Measurements from ENCODE around the gene PDF. TPM values are rescaled to one million over a fixed set of nuclear protein-coding genes. Genes with fewer than 3 reads are reported as not detected.

Gene PDF
- total RNA-seq, 1 donor from 2014 or later: 13.0 TPM

GRCh38 chr16:69329369-69330285, 761 bp downstream of the PDF start:
- H3K27ac Mint-ChIP-seq: peak overlapping the region; percentile 81
- TF ChIP-seq, protein P1, sequence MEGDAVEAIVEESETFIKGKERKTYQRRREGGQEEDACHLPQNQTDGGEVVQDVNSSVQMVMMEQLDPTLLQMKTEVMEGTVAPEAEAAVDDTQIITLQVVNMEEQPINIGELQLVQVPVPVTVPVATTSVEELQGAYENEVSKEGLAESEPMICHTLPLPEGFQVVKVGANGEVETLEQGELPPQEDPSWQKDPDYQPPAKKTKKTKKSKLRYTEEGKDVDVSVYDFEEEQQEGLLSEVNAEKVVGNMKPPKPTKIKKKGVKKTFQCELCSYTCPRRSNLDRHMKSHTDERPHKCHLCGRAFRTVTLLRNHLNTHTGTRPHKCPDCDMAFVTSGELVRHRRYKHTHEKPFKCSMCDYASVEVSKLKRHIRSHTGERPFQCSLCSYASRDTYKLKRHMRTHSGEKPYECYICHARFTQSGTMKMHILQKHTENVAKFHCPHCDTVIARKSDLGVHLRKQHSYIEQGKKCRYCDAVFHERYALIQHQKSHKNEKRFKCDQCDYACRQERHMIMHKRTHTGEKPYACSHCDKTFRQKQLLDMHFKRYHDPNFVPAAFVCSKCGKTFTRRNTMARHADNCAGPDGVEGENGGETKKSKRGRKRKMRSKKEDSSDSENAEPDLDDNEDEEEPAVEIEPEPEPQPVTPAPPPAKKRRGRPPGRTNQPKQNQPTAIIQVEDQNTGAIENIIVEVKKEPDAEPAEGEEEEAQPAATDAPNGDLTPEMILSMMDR (IDR thresholded peaks at IDR 0.05; ENCODE audit: unreplicated experiment): no peak
- H3K27me3 Mint-ChIP-seq: no peaks in the 10 kb centered on the region
- H3K4me3 Mint-ChIP-seq (ENCODE audit: low read depth): peak overlapping the region; percentile 77
- peaks cover 19% of the 10 kb centered on the region for H3K36me3 Mint-ChIP-seq (ENCODE audit: insufficient read depth)
- H3K9me3 Mint-ChIP-seq (ENCODE audit: low read depth): no peaks in the 10 kb centered on the region
- DNase-seq (ENCODE audit: low spot score, unreplicated experiment): no peak
- peaks cover 12% of the 10 kb centered on the region for H3K4me1 Mint-ChIP-seq (ENCODE audit: low read depth)

DNA sequence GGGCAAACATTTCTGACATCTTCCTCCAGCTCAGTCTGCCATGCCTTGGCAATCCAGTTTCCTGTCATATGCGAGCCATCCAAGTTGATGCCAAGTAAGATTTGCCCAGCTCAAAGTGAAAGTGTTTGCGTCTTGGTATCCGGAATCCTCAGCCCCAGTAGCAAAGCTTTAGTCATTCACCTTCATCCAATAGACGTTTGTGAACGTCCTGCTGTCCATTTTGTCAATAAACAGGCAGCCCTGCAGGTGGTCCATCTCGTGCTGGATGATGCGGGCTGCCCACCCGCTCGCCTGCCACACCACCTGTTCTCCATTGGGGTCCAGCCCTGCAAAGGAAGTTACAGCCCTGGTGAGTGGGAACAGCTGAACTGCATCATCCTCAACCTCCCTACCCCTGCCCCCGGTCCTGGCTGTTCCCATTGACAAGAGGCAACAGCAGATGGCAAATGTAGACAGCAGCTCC, 1.5 kb downstream of the PDF start:
- H3K36me3 Mint-ChIP-seq (ENCODE audit: insufficient read depth): peaks cover 17% of the 10 kb centered on the region

DNA sequence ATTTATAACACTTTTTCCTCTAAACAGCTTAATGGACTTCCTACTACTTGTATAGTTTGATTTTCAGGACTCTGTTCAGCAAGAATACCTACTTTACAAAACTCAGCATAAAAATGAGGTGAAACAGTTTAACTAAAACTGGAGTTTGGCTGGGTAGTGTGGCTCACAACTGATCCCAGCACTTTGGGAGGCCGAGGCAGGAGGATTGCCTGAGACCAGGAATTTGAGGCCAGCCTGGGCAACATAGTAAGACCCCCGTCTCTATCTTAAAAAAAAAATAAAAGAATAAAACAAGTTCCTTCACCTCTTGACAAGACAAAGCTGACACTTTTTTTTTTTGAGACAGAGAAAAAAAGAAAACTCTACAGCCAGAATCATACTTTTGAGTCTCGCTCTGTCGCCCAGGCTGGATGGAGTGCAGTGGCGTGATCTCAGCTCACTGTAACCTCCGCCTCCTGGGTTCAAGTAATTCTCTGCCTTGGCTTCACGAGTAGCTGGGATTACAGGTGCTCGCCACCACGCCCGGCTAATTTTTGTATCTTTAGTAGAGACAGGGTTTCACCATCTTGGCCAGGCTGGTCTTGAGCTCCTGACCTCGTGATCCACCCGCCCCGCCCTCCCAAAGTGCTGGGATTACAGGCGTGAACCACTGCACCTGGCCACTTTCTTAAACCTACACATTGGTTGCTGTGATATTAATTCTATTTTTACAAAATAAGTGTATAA, 2.6 kb downstream of the PDF start:
- TF ChIP-seq, protein P1 (IDR thresholded peaks at IDR 0.05; ENCODE audit: unreplicated experiment): no peak
- DNase-seq (ENCODE audit: low spot score, unreplicated experiment): no peak
- Mint-ChIP-seq H3K27me3 (no peaks in the 10 kb centered on the region), H3K36me3 (ENCODE audit: insufficient read depth) (peaks cover 16% of the 10 kb centered on the region), H3K9me3 (ENCODE audit: low read depth) (no peaks in the 10 kb centered on the region), H3K27ac (no peak overlapping the region), H3K4me1 (ENCODE audit: low read depth) (peaks cover 12% of the 10 kb centered on the region), H3K4me3 (ENCODE audit: low read depth) (no peak overlapping the region)

More for the DNA sequence above, 1.5 kb downstream of the PDF start:
- peaks cover 12% of the 10 kb centered on the region for H3K4me1 Mint-ChIP-seq (ENCODE audit: low read depth)
- no peaks in the 10 kb centered on the region for H3K27me3 Mint-ChIP-seq
- TF ChIP-seq, protein P1 (IDR thresholded peaks at IDR 0.05; ENCODE audit: unreplicated experiment): no peak
- H3K4me3 Mint-ChIP-seq (ENCODE audit: low read depth): peak overlapping the region; percentile 77
- no peaks in the 10 kb centered on the region for H3K9me3 Mint-ChIP-seq (ENCODE audit: low read depth)
- H3K27ac Mint-ChIP-seq: peak overlapping the region; percentile 81
- no peak for DNase-seq (ENCODE audit: low spot score, unreplicated experiment)

DNA sequence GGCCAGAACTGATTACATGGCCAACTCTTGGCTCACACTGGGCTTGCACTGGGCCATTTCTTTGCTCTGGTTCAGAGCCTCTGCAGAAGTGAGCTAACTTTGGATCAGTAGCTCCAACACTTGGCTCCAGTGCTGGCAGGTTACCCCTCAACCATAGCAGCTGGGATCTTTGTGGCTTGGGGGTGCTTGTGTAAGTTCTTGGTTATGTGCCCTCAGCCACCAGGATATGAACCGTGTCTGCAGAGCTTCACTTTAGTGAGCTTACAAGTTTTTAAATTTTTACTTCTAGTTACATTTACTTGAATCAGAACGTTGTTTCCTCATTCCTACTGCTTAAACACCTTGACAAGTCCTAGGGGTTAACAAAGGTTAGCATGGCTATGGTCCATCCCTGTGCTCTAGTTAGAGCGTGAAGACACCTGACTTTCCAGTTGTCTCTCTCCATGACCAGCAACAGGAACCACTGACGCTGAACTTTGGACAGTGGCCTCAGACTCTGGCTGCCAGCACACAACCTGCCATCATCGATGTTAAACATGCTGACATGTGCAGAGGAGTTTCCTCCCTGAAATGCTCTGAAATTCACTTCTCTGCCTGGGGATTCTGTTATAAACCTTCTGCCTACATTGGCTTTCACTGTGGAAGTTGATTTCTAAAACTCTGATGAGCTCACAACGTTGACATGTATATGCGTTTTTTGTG, 4.1 kb downstream of the PDF start:
- Mint-ChIP-seq H3K4me1 (ENCODE audit: low read depth) (peaks cover 12% of the 10 kb centered on the region), H3K27ac (no peak overlapping the region), H3K36me3 (ENCODE audit: insufficient read depth) (peaks cover 21% of the 10 kb centered on the region), H3K9me3 (ENCODE audit: low read depth) (no peaks in the 10 kb centered on the region), H3K4me3 (ENCODE audit: low read depth) (no peak overlapping the region), H3K27me3 (no peaks in the 10 kb centered on the region)
- TF ChIP-seq, protein P1 (IDR thresholded peaks at IDR 0.05; ENCODE audit: unreplicated experiment): no peak
- no peak for DNase-seq (ENCODE audit: low spot score, unreplicated experiment)

GRCh38 chr16:69325784-69326171, 4.6 kb downstream of the PDF start:
- Mint-ChIP-seq H3K4me1 (ENCODE audit: low read depth) (peaks cover 12% of the 10 kb centered on the region), H3K36me3 (ENCODE audit: insufficient read depth) (peaks cover 23% of the 10 kb centered on the region), H3K27me3 (no peaks in the 10 kb centered on the region), H3K9me3 (ENCODE audit: low read depth) (no peaks in the 10 kb centered on the region), H3K27ac (no peak overlapping the region), H3K4me3 (ENCODE audit: low read depth) (no peak overlapping the region)
- no peak for DNase-seq (ENCODE audit: low spot score, unreplicated experiment)
- TF ChIP-seq, protein P1 (IDR thresholded peaks at IDR 0.05; ENCODE audit: unreplicated experiment): no peak
